HCT116 (cell line): Measurements from ENCODE around the gene IDH3G.

Source experiments
- CBX3 ChIP-seq: IDR thresholded peaks from 2 replicates; pipeline ENCODE4 v1.6.1; 2012; ENCODE audit warnings: low read depth
- CTCF ChIP-seq, 3 experiments: fragments of 200-600 bp in 1 of 3; sonication (generic) in 1 of 3; IDR thresholded peaks in 2 of 3; conservative IDR thresholded peaks in 1 of 3; 2 replicates each; pipeline ENCODE4 v1.5.1; 2012 to 2017; ENCODE audit warnings: low read depth in 2 of 3, low read length in 2 of 3, antibody characterized with exemption in 1 of 3, borderline replicate concordance in 1 of 3, control low read depth in 1 of 3, mild to moderate bottlenecking in 1 of 3, mixed read lengths in 1 of 3, mixed run types in 1 of 3, moderate library complexity in 1 of 3; ENCODE audit not compliant: insufficient read depth in 1 of 3
- POLR2A ChIP-seq: IDR thresholded peaks from 2 replicates; pipeline ENCODE4 v1.7.0; 2011; ENCODE audit warnings: borderline replicate concordance; ENCODE audit not compliant: insufficient read depth, insufficient read length; ENCODE audit errors: extremely low read depth
- POLR2AphosphoS5 ChIP-seq: IDR thresholded peaks from 2 replicates; pipeline ENCODE4 v1.6.1; 2011; ENCODE audit warnings: mild to moderate bottlenecking, low read depth, low read length, moderate library complexity
- RAD21 ChIP-seq: IDR thresholded peaks from 2 replicates; pipeline ENCODE4 v1.6.1; 2012; ENCODE audit warnings: low read depth, mild to moderate bottlenecking
- ZFX ChIP-seq: fragments of 450-650 bp; IDR thresholded peaks from 2 replicates; pipeline ENCODE4 v1.6.1; 2017

GRCh38 chrX:153777261-153778090 is 16.7 kb downstream of the IDH3G start:
- TF ChIP-seq POLR2A (no peak), ZFX (no peak), CBX3 (no peak), CTCF (IDR thresholded peaks at IDR 0.05 in 2 of 3, conservative IDR thresholded peaks at IDR 0.05 in 1 of 3; ENCODE audit: borderline replicate concordance in 1 of 3, insufficient read depth in 1 of 3, low read depth in 2 of 3, low read length in 2 of 3) (no peak), RAD21 (no peak), POLR2AphosphoS5 (no peak)
